HTERT RPE-1 (cell line): ENCODE data around the gene CBX2.

Experiments
- in situ Hi-C: fragments of 300-500 bp; cut with MboI; formaldehyde crosslinking; loops from 4 replicates; pipeline ENCODE4 v1.14.3; 2020; ENCODE audit warnings: low sequenced_read_pairs

CBX2 gene

DNA sequence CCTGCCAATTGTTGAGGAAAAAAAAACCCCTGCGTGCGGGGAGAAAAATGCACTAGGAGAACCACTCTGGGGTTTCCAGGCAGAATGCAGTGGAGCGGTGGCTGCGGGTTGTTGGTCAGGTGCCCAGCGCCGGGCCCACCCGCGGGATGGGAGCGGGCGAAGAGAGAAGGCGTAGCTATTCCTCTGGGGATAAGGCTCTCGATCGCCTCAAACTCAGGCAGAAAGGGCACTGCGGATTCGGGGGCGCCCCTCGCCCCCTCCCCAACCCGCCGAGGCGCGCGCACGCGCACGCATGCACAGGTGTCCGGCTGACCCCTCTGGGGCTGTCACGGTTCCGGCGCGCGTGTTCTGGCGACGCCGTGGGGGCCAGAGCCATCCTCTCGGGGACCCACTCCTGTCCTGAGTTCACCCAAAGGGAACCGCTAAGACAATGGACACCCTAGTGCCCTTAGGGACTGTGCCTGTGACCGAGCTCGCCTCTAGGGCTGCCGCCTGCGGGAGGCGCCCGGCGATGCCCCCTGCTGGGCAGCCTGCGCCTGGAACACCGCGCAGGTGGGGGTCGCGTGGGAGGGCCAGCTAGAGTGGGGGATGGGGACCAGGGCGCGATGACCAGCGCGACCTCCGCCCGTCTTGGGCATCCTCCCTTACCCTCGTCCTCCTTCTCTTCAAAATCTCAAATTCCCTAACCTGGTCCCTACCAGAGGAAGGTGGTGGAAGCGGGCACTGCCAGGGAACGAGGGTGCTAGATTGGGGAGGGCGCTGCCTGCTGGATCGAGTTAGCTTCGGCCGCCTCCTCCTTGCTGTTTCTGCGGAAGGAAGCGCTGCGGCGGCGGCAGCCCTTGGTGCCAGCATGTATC lies 33.3 kb downstream of the CBX2 start:
- in situ Hi-C loops, result no loop called here

DNA sequence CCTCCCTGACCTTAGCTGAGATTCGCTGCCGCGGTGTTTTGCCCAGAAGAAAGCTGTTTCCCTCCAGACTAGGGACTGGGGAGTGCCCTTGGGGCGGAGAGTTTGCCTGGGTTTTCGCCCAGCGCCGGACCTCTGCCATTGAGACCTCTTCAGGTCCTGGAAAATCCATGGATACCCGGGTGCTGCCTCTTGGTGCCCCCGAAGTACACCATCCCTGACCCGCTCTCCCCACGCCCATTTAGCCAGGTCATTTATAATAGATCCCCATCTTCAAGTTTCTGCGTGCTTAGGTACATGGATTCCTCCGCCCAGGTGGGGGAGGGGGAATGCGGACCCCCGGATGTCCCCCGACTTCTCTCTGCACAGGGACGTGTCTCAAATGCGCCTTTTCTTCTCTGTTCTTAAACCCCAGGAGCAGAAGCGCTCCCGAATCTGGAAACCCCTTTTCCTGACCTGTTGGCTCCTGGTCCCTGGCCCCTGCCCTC lies 34.0 kb downstream of the CBX2 start:
- in situ Hi-C loops, result no loop called here

DNA sequence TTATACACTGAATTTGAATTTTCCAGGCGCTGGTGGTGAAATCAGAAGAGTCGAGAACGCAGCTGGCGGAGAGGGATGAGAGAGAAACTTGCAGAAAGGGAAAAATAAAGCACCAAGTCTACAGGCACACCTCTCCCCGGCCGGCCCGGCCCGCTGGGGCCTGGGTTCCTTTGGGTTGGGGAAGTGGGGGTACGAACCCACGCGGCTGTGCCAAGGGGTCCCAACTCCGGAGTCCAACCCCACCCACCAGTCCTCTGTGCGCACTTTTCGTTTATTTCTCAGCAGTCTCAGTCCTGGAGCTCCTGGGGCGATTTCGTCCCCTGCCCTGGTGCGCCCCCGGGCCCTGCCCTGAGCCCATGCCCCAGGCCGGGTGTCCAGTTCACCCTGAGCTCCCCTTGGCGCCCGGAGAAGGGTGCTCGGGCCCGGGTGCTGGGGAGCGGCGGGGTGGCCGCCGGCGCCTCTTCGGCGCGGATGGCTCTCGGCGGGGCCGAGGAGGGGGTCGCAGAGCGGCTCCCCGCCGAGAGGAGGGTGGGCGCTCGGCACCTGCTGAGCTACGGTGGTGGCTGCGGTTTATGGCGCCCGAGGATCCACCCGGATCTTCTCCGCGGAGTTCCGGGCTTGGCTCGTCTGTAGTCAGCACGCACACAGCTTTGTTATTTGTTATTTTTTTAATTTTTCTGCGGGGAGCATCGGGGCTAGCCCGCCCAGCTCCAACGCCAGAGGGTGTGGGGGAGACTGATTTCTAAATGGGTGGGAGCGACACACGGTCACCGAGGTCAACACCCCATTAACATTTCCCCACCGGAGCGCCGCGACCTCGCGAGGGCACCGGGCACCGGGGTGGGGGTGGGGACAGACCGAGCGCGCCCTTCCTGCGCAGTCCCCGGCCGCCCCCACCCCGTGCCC lies 34.7 kb downstream of the CBX2 start:
- in situ Hi-C loops, result no loop called here

- in situ Hi-C loops, result no loop called here
Observed at GRCh38 chr17:79813297-79814126, 35.6 kb downstream of the CBX2 start.

GRCh38 chr17:79814127-79814973 lies 36.4 kb downstream of the CBX2 start:
- in situ Hi-C loops, result no loop called here

DNA sequence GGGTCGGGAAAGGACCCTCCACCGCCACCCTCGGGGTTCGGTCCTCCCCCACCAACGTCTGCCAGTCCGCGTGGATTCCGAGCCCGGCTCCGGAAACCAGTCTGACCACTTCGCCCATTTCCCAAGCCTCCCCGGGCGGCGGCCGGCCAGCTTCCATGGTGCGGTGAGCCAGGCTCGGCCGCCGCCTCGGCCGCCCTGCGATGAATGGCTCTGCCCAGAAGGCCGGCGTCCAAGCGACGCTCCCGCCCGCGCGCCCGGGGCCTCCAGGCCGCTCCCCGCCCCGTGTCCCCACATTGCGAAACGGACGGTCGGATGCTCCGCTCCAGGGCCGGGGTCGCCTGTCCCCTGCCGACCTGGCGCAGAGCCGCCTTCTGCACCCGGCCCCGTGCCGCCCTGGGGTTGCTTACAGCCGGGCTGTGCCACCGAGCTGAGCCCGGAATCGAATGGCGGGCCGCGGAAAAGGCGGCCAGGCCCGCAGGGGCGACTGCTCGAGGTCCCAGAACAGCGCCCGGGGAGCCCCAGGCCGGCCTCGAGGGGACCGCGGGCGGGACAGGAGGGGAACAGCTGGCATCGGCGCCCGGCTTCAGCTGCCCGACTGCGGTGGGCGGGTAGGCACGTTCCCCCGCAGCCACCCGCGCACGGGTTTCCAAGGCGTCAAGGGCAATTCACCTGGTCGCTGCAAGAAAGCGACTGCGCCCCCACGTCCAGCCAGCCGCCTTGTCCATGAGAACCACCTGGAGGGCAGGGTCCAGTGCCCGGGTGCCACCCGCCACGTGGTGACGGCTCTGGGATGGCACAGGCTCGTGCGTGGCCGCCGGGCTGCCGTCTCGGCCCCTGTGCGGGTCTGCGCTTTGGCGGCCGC lies 37.3 kb downstream of the CBX2 start:
- in situ Hi-C loops, result no loop called here

GRCh38 chr17:79815836-79816461 lies 38.0 kb downstream of the CBX2 start:
- in situ Hi-C loops, result no loop called here

DNA sequence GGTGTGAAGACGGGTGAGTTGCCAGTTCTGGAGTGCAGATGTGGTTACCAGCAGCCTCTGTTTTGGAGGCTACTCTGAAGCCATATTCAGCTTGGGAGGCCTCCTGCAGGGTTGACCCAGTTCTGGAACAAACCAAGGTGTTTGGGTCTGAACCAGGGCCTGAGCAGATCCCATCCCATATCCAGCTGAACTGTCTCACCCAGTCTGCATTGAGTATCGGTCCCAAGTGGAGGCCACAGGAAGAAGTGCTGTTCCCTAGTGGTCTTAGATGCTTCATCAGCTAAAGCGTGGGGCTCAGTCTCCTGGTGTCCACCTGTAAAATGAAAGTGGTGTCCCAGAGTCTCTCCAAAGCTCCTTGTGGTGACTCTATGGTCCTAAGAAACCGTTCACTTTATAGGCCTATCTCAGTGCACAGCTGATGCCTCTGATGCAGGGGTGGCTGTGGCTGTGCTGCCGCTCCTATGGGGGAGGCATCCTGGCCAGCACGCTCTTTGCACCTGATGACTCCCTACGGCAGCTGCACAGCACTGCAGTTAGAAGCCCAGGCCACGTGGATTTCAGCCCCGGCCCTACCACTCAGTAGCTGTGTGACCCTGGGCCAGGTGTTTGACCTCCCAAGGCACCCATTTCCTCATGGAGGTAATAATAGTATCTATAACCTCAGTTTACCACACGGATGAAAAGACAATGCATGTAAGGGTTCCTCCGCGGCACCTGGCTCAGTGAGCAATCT lies 40.2 kb downstream of the CBX2 start:
- in situ Hi-C loops, result no loop called here

GRCh38 chr17:79819085-79819484 lies 41.1 kb downstream of the CBX2 start:
- in situ Hi-C loops, result no loop called here

DNA sequence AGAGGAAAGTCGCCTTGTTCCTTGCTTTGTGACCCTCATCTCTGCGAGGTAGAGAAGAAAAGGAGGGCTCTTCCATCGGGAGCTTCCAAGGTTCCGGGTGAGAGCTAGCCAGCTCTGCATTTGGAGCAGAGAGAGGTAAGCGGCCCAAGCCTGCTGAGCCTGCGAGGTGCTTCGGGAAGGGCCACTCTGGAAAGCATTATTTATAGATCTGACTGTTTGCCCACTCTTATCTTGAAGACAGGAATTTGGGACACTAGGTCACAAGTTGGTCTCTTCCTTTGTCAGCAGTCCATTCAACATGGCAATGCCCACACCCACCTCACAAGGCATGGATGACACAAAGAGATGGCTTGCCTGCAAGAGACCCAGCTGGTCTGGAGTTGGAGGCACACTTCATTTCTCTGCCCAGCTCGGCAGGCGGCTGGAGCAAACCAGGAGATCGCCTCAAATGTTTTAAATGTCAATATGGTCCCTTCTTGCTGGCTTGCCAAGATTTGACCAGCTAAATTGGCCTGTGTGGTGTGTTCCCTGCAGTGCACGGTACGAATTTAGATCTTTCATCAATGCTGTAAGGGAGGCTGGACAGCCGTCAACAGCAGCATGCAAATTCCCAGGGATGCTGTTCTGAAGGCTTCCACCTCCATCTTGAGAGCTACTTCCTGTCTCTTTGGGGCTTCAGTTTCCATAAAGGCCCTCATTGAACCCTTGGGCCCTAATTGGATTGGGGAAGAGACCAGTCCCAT lies 41.8 kb downstream of the CBX2 start:
- in situ Hi-C loops, result no loop called here

DNA sequence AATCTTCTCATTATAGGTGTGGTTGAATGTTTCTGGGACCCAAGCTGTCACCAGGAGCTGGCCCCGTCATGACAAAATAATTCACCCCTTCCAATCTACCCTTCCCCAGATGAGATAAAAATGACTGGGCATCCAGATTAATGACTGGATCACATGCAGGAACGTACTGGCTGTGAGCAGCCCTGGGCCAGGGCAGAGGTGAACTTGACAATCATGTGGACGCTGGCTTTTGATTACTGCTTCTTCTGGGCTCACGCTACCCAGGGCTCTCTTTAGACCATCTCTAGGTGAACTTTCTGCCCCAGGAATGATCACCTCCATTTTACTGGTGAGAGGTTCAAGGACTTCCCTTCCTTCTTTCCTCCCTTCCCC lies 43.0 kb downstream of the CBX2 start:
- in situ Hi-C loops, result no loop called here

GRCh38 chr17:79821331-79822095 lies 43.6 kb downstream of the CBX2 start:
- in situ Hi-C loops, result no loop called here

DNA sequence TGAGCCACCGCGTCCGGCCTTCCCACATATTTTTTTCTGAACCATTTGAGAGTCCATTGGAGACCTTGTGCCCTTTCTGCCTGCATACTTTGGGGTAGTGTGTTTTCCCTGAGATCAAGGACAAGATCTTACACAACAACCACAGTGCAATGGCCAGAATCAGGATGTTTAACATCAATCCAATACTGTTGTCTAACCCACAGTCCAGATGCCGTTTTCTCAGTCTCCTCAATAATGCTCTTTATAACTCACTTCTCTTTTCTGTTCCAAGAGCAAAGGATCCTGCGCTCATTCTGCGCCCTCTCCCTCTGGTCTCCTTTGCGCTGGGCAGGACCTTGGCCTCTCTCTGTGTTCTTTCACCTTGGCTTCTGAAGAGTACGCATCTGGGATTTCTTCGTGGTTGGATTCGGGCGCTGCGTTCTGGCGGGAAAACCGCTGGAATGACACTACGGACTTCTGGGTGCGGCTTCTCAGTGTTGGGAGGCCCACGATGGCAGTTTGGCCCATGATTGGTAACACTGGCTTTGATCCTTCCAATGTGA lies 44.7 kb downstream of the CBX2 start:
- in situ Hi-C loops, result no loop called here

DNA sequence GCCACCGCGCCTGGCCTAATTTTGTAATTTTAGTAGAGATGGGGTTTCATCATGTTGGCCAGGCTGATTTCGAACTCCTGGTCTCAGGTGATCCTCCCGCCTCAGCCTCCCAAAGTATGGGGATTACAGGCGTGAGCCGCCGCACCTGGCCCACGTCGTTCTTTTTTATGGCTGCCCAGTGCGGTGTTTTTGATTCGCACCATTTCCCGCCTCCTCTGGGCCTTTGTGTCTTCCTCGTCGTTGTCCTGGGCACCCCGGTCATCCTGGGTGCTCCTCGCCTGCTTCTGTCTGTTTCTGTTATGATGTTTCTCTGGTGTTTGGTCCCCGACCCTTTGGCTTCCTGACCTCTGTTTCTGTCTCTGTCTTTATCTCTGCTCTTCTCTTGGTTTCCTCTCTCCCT lies 46.3 kb downstream of the CBX2 start:
- in situ Hi-C loops, result no loop called here

- in situ Hi-C loops, result no loop called here
Observed at GRCh38 chr17:79824893-79825579, 47.1 kb downstream of the CBX2 start.

- in situ Hi-C loops, result no loop called here
Observed at GRCh38 chr17:79825580-79825921, 47.6 kb downstream of the CBX2 start.
